DOHH2 (cell line): Measurements from ENCODE around the gene ADCK1.

Source experiments
- H3F3A ChIP-seq: fragments of 200-600 bp; sonication (generic), shearing (Covaris generic); 2 replicates; pipeline ENCODE4 v1.6.0; 2016; ENCODE audit warnings: antibody characterized with exemption, mild to moderate bottlenecking; ENCODE audit not compliant: control insufficient read depth, insufficient read depth
- H3K27ac ChIP-seq: fragments of 200-600 bp; sonication (generic); 2 replicates; pipeline ENCODE4 v1.5.1; 2014; ENCODE audit warnings: low read depth, mild to moderate bottlenecking, low read length, moderate library complexity
- H3K27me3 ChIP-seq: fragments of 200-600 bp; sonication (generic); 2 replicates; pipeline ENCODE4 v1.6.1; 2014; ENCODE audit warnings: mild to moderate bottlenecking, low read length, mixed read lengths; ENCODE audit not compliant: control insufficient read depth
- H3K36me3 ChIP-seq: fragments of 200-600 bp; sonication (generic); 2 replicates; pipeline ENCODE4 v1.6.1; 2014; ENCODE audit warnings: mild to moderate bottlenecking, low read length, moderate library complexity, mixed read lengths; ENCODE audit not compliant: control insufficient read depth
- H3K4me1 ChIP-seq: fragments of 200-600 bp; sonication (generic); 2 replicates; pipeline ENCODE4 v1.6.1; 2014; ENCODE audit warnings: mild to moderate bottlenecking, low read length, mixed read lengths; ENCODE audit not compliant: control insufficient read depth
- H3K4me2 ChIP-seq: fragments of 200-600 bp; sonication (generic); 2 replicates; pipeline ENCODE4 v1.6.0; 2014; ENCODE audit warnings: mild to moderate bottlenecking, low read length, moderate library complexity
- H3K4me3 ChIP-seq: fragments of 200-600 bp; sonication (generic); 2 replicates; pipeline ENCODE4 v1.5.1; 2014; ENCODE audit warnings: mild to moderate bottlenecking, low read length, mixed read lengths
- H3K79me2 ChIP-seq: fragments of 200-600 bp; sonication (generic); 2 replicates; pipeline ENCODE4 v1.6.1; 2014; ENCODE audit warnings: mild to moderate bottlenecking, low read length, mixed read lengths; ENCODE audit not compliant: control insufficient read depth
- H3K9me2 ChIP-seq: fragments of 200-600 bp; sonication (generic); replicated peaks from 2 replicates; pipeline ENCODE4 v1.6.1; 2014; ENCODE audit warnings: mild to moderate bottlenecking, low read length, mixed read lengths; ENCODE audit not compliant: control insufficient read depth
- H3K9me3 ChIP-seq: fragments of 200-600 bp; sonication (generic); 2 replicates; pipeline ENCODE4 v1.6.1; 2014; ENCODE audit warnings: antibody characterized with exemption, low read length, mixed read lengths; ENCODE audit not compliant: control insufficient read depth, insufficient read depth
- H4K20me1 ChIP-seq: fragments of 200-600 bp; sonication (generic); 2 replicates; pipeline ENCODE4 v1.6.0; 2014; ENCODE audit warnings: low read depth, mild to moderate bottlenecking, antibody characterized with exemption, low read length, moderate library complexity; ENCODE audit not compliant: control insufficient read depth, insufficient read depth
- CTCF ChIP-seq: fragments of 200-600 bp; sonication (generic); IDR thresholded peaks from one replicate; pipeline ENCODE4 v1.5.1; 2014; ENCODE audit warnings: antibody characterized with exemption, mild to moderate bottlenecking, low read depth, low read length; ENCODE audit not compliant: poor library complexity, severe bottlenecking
- EZH2phosphoT487 ChIP-seq: fragments of 200-600 bp; sonication (generic); IDR thresholded peaks from 2 replicates; pipeline ENCODE4 v1.6.1; 2017; ENCODE audit warnings: borderline replicate concordance, mild to moderate bottlenecking, antibody characterized with exemption, low read length, moderate library complexity, mixed read lengths

Gene ADCK1

GRCh38 chr14:77843651-77844050 is 43.7 kb downstream of the ADCK1 start:
- Histone ChIP-seq H3K4me1 (no peaks in the 10 kb centered on the region), H3K9me3 (no peaks in the 10 kb centered on the region), H3K4me3 (no peak overlapping the region), H3K27ac (no peak overlapping the region), H3K27me3 (no peaks in the 10 kb centered on the region), H3K9me2 (no peaks in the 10 kb centered on the region), H4K20me1 (no peaks in the 10 kb centered on the region), H3K4me2 (no peak overlapping the region), H3K79me2 (no peaks in the 10 kb centered on the region), H3K36me3 (no peaks in the 10 kb centered on the region), H3F3A (no peaks in the 10 kb centered on the region)
- no peak for TF ChIP-seq EZH2phosphoT487
- TF ChIP-seq CTCF, result no peak

- no peak overlapping the region for H3K27ac ChIP-seq
- H3K4me3 ChIP-seq, result no peak overlapping the region
- no peaks in the 10 kb centered on the region for H3K79me2 ChIP-seq
- no peaks in the 10 kb centered on the region for H3K36me3 ChIP-seq
- H3F3A ChIP-seq, result no peaks in the 10 kb centered on the region
- no peaks in the 10 kb centered on the region for H3K4me1 ChIP-seq
- H3K9me3 ChIP-seq, result no peaks in the 10 kb centered on the region
- no peaks in the 10 kb centered on the region for H3K27me3 ChIP-seq
- no peaks in the 10 kb centered on the region for H3K9me2 ChIP-seq
- H3K4me2 ChIP-seq, result no peak overlapping the region
- H4K20me1 ChIP-seq, result no peaks in the 10 kb centered on the region
- TF ChIP-seq EZH2phosphoT487 (no peak), CTCF (no peak)
These were observed 44.9 kb downstream of the ADCK1 start for GRCh38 chr14:77844802-77845201.

- H3K4me2 ChIP-seq, result no peak overlapping the region
- no peak overlapping the region for H3K27ac ChIP-seq
- no peak overlapping the region for H3K4me3 ChIP-seq
- H3K4me1 ChIP-seq, result no peaks in the 10 kb centered on the region
- no peaks in the 10 kb centered on the region for H3K79me2 ChIP-seq
- H3K9me2 ChIP-seq, result no peaks in the 10 kb centered on the region
- H4K20me1 ChIP-seq, result no peaks in the 10 kb centered on the region
- no peaks in the 10 kb centered on the region for H3K9me3 ChIP-seq
- H3K36me3 ChIP-seq, result no peaks in the 10 kb centered on the region
- H3F3A ChIP-seq, result no peaks in the 10 kb centered on the region
- TF ChIP-seq EZH2phosphoT487 (no peak), CTCF (no peak)
- no peaks in the 10 kb centered on the region for H3K27me3 ChIP-seq
These were observed 48.1 kb downstream of the ADCK1 start for GRCh38 chr14:77848031-77848430.

- H3K9me3 ChIP-seq, result no peaks in the 10 kb centered on the region
- no peak overlapping the region for H3K4me2 ChIP-seq
- no peak overlapping the region for H3K27ac ChIP-seq
- no peaks in the 10 kb centered on the region for H3K36me3 ChIP-seq
- no peak for TF ChIP-seq CTCF
- TF ChIP-seq EZH2phosphoT487, result no peak
- H3K4me3 ChIP-seq, result no peak overlapping the region
- no peaks in the 10 kb centered on the region for H3K9me2 ChIP-seq
- no peaks in the 10 kb centered on the region for H3K27me3 ChIP-seq
- H3K4me1 ChIP-seq, result no peaks in the 10 kb centered on the region
- H4K20me1 ChIP-seq, result no peaks in the 10 kb centered on the region
- H3F3A ChIP-seq, result no peaks in the 10 kb centered on the region
- H3K79me2 ChIP-seq, result no peaks in the 10 kb centered on the region
These were observed 49.8 kb downstream of the ADCK1 start for GRCh38 chr14:77849711-77850110.
